Esophagus squamous epithelium (tissue), 5 donors: ENCODE results near the gene NPDC1. TPM values are rescaled to one million over a fixed set of nuclear protein-coding genes. Genes with fewer than 3 reads are reported as not detected.

Source experiments
- DNase-seq: peaks from one replicate; lab custom pipeline; 2025; lab: John Stamatoyannopoulos, UW
- H3K27ac ChIP-seq, 4 donors: fragments of 200-600 bp; sonication (generic); one replicate each; pipeline ENCODE4 v1.5.1; 2016 to 2019; ENCODE audit warnings: mild to moderate bottlenecking in 1 of 4
- H3K27me3 ChIP-seq, 4 donors: fragments of 200-600 bp; sonication (generic); 1 replicate in 3 of 4; 2 replicates in 1 of 4; pipeline versions ENCODE4 v1.5.1 to v1.6.0; 2017 to 2021; ENCODE audit warnings: antibody characterized with exemption in 1 of 4
- H3K36me3 ChIP-seq, 3 donors: fragments of 200-600 bp; sonication (generic); one replicate each; pipeline ENCODE4 v1.5.1; 2016 to 2019
- H3K4me1 ChIP-seq, 3 donors: fragments of 200-600 bp; sonication (generic); one replicate each; pipeline ENCODE4 v1.5.1; 2017 to 2019
- H3K4me3 ChIP-seq, 4 donors: fragments of 200-600 bp; sonication (generic); 1 replicate in 3 of 4; 2 replicates in 1 of 4; pipeline ENCODE4 v1.5.1; 2016 to 2019; ENCODE audit warnings: mild to moderate bottlenecking in 2 of 4, moderate library complexity in 1 of 4
- H3K9me3 ChIP-seq, 3 donors: fragments of 200-600 bp; sonication (generic); one replicate each; pipeline ENCODE4 v1.5.1; 2016 to 2019
- POLR2A ChIP-seq, 4 donors: fragments of 450-650 bp; IDR thresholded peaks; one replicate each; pipeline ENCODE4 v1.6.1; 2017; ENCODE audit warnings: antibody characterized with exemption in 4 of 4, mild to moderate bottlenecking in 4 of 4, moderate library complexity in 3 of 4
- whole genome bisulfite sequencing, 2 donors: methylation state at CpG; one replicate each; pipeline ENCODE4 v1.1.5; 2018; 5-methylcytosine and 5-hydroxymethylcytosine counted together
- intact Hi-C: fragments of 100-400 bp; cut with DNase I; formaldehyde crosslinking; loops from one replicate; pipeline ENCODE4 v1.15.0; 2022
- total RNA-seq, 4 donors: library from RNA; depleted of rRNA; stranded (reverse); fragments of >200 nt; gene quantifications; one replicate each; pipeline ENCODE4 v1.1.0, GENCODE V29; 2016
- TF ChIP-seq, protein P1 (sequence below), 6 experiments: fragments of 450-650 bp in 4 of 6; fragments of 200-600 bp in 2 of 6; sonication (generic) in 2 of 6; IDR thresholded peaks; one replicate each; pipeline ENCODE4 v1.5.1; 2016 to 2019; ENCODE audit warnings: antibody characterized with exemption in 6 of 6, mild to moderate bottlenecking in 4 of 6, moderate library complexity in 4 of 6
- donor health status: DM: yes; HTN: yes; CAD: no.

NPDC1 gene
- total RNA-seq, 4 donors from 2014 or later: 11.9 to 45.2 (median 20.3) TPM

DNA sequence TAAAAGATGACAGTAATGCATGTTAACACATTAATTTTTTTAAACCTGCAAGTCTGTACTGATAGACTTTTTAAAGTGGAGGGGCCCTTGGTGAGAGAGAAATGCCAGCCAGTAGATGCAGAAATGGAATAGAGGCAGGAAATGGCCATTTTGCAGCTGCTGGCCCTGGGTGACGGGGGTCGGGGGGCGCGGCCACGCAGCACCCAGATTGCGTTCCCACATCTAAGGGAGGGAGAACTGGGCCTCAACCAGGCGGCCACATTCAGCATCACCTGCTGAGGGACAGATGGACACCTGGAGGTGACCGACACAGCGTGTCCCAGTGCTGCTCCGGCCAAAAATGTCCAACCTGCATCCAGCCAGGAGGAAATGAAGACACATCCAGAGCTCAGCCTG, 43.3 kb downstream of the NPDC1 start:
- no peak overlapping the region for H3K4me3 ChIP-seq
- H3K36me3 ChIP-seq: no peaks in the 10 kb centered on the region
- no peak overlapping the region for H3K27ac ChIP-seq
- peaks cover 1 to 39% (median 5%) of the 10 kb centered on the region in 3 donors for H3K4me1 ChIP-seq
- no peak for TF ChIP-seq POLR2A (IDR thresholded peaks at IDR 0.05)
- TF ChIP-seq, protein P1, sequence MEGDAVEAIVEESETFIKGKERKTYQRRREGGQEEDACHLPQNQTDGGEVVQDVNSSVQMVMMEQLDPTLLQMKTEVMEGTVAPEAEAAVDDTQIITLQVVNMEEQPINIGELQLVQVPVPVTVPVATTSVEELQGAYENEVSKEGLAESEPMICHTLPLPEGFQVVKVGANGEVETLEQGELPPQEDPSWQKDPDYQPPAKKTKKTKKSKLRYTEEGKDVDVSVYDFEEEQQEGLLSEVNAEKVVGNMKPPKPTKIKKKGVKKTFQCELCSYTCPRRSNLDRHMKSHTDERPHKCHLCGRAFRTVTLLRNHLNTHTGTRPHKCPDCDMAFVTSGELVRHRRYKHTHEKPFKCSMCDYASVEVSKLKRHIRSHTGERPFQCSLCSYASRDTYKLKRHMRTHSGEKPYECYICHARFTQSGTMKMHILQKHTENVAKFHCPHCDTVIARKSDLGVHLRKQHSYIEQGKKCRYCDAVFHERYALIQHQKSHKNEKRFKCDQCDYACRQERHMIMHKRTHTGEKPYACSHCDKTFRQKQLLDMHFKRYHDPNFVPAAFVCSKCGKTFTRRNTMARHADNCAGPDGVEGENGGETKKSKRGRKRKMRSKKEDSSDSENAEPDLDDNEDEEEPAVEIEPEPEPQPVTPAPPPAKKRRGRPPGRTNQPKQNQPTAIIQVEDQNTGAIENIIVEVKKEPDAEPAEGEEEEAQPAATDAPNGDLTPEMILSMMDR (IDR thresholded peaks at IDR 0.05): no peak
- 73 to 86% methylated on average over 10 of the region's 10 CpGs for WGBS, 2 donors
- no peak for DNase-seq
- no peaks in the 10 kb centered on the region for H3K9me3 ChIP-seq
- intact Hi-C loops: no loop called here
- H3K27me3 ChIP-seq: peaks cover 0 to 2% (median 0%) of the 10 kb centered on the region in 4 donors

- TF ChIP-seq, protein P1 (IDR thresholded peaks at IDR 0.05): no peak
- intact Hi-C loops: no loop called here
- 75 to 85% methylated on average over 13 to 18 of the region's 20 CpGs for WGBS, 2 donors
- Histone ChIP-seq H3K9me3 (no peaks in the 10 kb centered on the region), H3K27ac (no peak overlapping the region), H3K4me1 (peaks cover 7 to 39% (median 10%) of the 10 kb centered on the region in 3 donors), H3K27me3 (peaks cover 0 to 8% (median 0%) of the 10 kb centered on the region in 4 donors), H3K4me3 (no peak overlapping the region), H3K36me3 (no peaks in the 10 kb centered on the region)
- DNase-seq: no peak
Measured at GRCh38 chr9:137001857-137002645, 43.9 kb downstream of the NPDC1 start.

DNA sequence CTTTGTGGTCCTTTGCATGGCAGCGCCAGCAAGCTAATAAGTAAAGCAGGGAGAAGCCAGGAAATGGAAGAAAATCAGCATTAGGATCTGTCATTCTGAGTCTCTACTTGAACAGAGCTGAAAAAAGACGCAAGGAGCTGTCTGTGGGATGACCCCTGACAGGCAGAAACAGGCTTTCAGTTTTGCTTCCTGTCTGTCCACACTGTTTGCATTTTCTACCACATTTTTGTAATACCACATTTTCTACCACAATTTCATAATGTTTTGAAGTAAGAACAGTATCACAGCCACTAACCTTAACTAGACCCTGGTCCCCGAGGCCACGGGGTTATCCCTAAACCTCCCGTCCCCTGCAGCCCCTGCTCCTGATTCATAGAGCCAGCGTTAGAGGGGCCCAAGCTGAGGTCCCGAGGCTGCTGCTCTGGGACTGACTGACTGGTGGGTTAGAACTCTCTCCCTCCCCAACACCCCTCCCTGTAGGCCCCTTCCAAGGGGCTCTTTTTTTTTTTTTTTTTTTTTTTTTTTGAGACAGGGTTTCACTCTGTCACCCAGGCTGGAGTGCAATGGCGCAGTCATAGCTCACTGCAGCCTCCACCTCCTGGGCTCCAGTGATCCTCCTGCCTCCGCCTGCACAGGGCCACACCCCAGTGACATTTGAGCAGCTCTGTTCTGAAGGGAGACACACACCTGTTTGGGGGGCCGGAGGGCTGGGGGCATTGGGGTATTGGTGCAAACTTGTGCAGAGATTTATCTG, 45.6 kb downstream of the NPDC1 start:
- Histone ChIP-seq H3K4me1 (peaks cover 24 to 50% (median 27%) of the 10 kb centered on the region in 3 donors), H3K9me3 (no peaks in the 10 kb centered on the region), H3K36me3 (no peaks in the 10 kb centered on the region), H3K27ac (peak overlapping the region in 2 of 4 donors; percentile 19 to 33), H3K4me3 (no peak overlapping the region), H3K27me3 (peaks cover 0 to 22% (median 0%) of the 10 kb centered on the region in 4 donors)
- TF ChIP-seq, protein P1 (IDR thresholded peaks at IDR 0.05): no peak
- TF ChIP-seq POLR2A (IDR thresholded peaks at IDR 0.05): no peak
- no peak for DNase-seq
- WGBS, 2 donors: 37 to 52% methylated on average over 7 to 8 of the region's 10 CpGs
- intact Hi-C loops: no loop called here

- peaks cover 0 to 16% (median 0%) of the 10 kb centered on the region in 3 donors for H3K36me3 ChIP-seq
- no peak overlapping the region for H3K4me3 ChIP-seq
- H3K27me3 ChIP-seq: peaks cover 0 to 29% (median 0%) of the 10 kb centered on the region in 4 donors
- intact Hi-C loops: no loop called here
- peaks cover 48 to 75% (median 53%) of the 10 kb centered on the region in 3 donors for H3K4me1 ChIP-seq
- no peak for TF ChIP-seq POLR2A (IDR thresholded peaks at IDR 0.05)
- TF ChIP-seq, protein P1 (IDR thresholded peaks at IDR 0.05): no peak
- H3K27ac ChIP-seq: peak overlapping the region; percentile 66 to 92 (median 80)
- no peak for DNase-seq
- no peaks in the 10 kb centered on the region for H3K9me3 ChIP-seq
- 31 to 69% methylated on average over 8 to 10 of the region's 18 CpGs for WGBS, 2 donors
Measured at GRCh38 chr9:136997830-136998234, 48.1 kb downstream of the NPDC1 start.
